ENCODE data around the gene C4BPA.

GRCh38 chr1:207112616-207113296 is 8.7 kb downstream of the C4BPA start:
- TF ChIP-seq PATZ1 (CRISPR knock-in tag; IDR thresholded peaks at IDR 0.05; ENCODE audit: borderline replicate concordance) = no peak
- no peak for TF ChIP-seq TSHZ2 (CRISPR knock-in tag; IDR thresholded peaks at IDR 0.05)
- TF ChIP-seq ARNTL (CRISPR knock-in tag; IDR thresholded peaks at IDR 0.05; ENCODE audit: borderline replicate concordance, low read depth) = no peak
- TF ChIP-seq TCF4 (CRISPR knock-in tag; IDR thresholded peaks at IDR 0.05; ENCODE audit: borderline replicate concordance) = no peak
- no peak for TF ChIP-seq CREB5 (CRISPR knock-in tag; IDR thresholded peaks at IDR 0.05; ENCODE audit: low read depth)
- no peak for TF ChIP-seq PPARA (CRISPR knock-in tag; IDR thresholded peaks at IDR 0.05; ENCODE audit: borderline replicate concordance)
- no peak for TF ChIP-seq BACH2 (CRISPR knock-in tag; IDR thresholded peaks at IDR 0.05; ENCODE audit: borderline replicate concordance)
- TF ChIP-seq ISL1 (CRISPR knock-in tag; IDR thresholded peaks at IDR 0.05) = no peak
- no peak for TF ChIP-seq ZFP30 (CRISPR knock-in tag; IDR thresholded peaks at IDR 0.05)
- no peak for TF ChIP-seq TOX (CRISPR knock-in tag; IDR thresholded peaks at IDR 0.05; ENCODE audit: borderline replicate concordance)
- no peak for TF ChIP-seq RARB (CRISPR knock-in tag; IDR thresholded peaks at IDR 0.05)
- no peak for TF ChIP-seq ZC3H10 (CRISPR knock-in tag; IDR thresholded peaks at IDR 0.05)
- TF ChIP-seq CSRNP3 (CRISPR knock-in tag; IDR thresholded peaks at IDR 0.05) = no peak
